Measurements from ENCODE around the gene AFF3.

GRCh38 chr2:99680946-99681345 lies 461.4 kb downstream of the AFF3 start:
- no peak for TF ChIP-seq MAX (IDR thresholded peaks at IDR 0.05)
- no peak for TF ChIP-seq EP300 (IDR thresholded peaks at IDR 0.05; ENCODE audit: borderline replicate concordance)
- TF ChIP-seq, protein P1, sequence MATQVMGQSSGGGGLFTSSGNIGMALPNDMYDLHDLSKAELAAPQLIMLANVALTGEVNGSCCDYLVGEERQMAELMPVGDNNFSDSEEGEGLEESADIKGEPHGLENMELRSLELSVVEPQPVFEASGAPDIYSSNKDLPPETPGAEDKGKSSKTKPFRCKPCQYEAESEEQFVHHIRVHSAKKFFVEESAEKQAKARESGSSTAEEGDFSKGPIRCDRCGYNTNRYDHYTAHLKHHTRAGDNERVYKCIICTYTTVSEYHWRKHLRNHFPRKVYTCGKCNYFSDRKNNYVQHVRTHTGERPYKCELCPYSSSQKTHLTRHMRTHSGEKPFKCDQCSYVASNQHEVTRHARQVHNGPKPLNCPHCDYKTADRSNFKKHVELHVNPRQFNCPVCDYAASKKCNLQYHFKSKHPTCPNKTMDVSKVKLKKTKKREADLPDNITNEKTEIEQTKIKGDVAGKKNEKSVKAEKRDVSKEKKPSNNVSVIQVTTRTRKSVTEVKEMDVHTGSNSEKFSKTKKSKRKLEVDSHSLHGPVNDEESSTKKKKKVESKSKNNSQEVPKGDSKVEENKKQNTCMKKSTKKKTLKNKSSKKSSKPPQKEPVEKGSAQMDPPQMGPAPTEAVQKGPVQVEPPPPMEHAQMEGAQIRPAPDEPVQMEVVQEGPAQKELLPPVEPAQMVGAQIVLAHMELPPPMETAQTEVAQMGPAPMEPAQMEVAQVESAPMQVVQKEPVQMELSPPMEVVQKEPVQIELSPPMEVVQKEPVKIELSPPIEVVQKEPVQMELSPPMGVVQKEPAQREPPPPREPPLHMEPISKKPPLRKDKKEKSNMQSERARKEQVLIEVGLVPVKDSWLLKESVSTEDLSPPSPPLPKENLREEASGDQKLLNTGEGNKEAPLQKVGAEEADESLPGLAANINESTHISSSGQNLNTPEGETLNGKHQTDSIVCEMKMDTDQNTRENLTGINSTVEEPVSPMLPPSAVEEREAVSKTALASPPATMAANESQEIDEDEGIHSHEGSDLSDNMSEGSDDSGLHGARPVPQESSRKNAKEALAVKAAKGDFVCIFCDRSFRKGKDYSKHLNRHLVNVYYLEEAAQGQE (IDR thresholded peaks at IDR 0.05; ENCODE audit: low read depth) = no peak
- no peak for TF ChIP-seq FOXM1 (IDR thresholded peaks at IDR 0.05; ENCODE audit: borderline replicate concordance, low read depth)
- TF ChIP-seq TAF1 (IDR thresholded peaks at IDR 0.05; ENCODE audit: low read depth) = no peak
- no peak for TF ChIP-seq CEBPB (IDR thresholded peaks at IDR 0.05)

Measured in Ishikawa (cell line).